Activated CD4-positive, alpha-beta T cell treated with anti-CD3 and anti-CD28 coated beads, Interleukin-2, amount 50 U/mL, for 24 hours (primary cell): Measurements from ENCODE around the gene TOR4A.
"Not testable (repeated sequence)": the region's sequence is repeated elsewhere in the genome, so short reads cannot be mapped to it uniquely, and the experiment has no call there.

Experiments used
- DNase-seq, 2 donors: peaks; one replicate each; pipeline ENCODE4 v3.0.0-alpha.2; 2020; ENCODE audit warnings: low read depth in 1 of 2, low spot score in 1 of 2

TOR4A gene

DNA sequence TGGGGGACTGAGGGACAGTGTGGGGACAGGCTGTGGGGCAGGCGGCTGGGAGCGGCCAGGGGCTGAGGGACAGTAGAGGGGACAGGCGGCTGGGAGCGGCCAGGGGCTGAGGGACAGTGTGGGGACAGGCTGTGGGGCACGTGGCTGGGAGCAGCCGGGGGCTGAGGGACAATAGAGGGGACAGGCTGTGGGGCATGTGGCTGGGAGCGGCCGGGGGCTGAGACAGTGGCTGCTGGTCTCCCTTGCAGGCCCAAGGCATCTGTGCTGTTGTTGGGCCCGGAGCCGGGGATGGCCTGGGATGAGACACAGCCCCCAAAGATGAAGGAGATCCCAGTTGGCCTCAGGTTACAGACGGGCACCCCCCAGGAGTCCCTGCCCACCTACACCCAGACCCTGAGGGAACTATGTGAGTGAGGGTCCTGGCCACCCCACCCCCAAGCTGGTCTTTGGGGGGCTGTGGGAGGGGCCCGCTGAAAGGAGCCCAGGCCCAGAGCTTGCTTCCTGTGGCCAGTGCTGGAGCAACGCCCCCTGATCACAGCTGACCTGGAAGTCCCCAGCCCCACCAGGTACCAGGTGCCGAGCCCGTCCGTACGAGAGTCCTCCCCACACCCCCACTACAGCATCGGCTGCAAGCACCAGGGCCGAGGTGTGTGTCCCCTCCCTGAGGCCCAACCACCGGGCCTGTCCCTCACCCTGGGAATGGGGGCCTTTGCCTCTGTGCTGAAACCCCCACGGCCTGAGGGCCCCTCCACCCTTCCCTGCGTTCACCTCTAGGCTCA is 25.8 kb upstream of the TOR4A start:
- no peak for DNase-seq

DNA sequence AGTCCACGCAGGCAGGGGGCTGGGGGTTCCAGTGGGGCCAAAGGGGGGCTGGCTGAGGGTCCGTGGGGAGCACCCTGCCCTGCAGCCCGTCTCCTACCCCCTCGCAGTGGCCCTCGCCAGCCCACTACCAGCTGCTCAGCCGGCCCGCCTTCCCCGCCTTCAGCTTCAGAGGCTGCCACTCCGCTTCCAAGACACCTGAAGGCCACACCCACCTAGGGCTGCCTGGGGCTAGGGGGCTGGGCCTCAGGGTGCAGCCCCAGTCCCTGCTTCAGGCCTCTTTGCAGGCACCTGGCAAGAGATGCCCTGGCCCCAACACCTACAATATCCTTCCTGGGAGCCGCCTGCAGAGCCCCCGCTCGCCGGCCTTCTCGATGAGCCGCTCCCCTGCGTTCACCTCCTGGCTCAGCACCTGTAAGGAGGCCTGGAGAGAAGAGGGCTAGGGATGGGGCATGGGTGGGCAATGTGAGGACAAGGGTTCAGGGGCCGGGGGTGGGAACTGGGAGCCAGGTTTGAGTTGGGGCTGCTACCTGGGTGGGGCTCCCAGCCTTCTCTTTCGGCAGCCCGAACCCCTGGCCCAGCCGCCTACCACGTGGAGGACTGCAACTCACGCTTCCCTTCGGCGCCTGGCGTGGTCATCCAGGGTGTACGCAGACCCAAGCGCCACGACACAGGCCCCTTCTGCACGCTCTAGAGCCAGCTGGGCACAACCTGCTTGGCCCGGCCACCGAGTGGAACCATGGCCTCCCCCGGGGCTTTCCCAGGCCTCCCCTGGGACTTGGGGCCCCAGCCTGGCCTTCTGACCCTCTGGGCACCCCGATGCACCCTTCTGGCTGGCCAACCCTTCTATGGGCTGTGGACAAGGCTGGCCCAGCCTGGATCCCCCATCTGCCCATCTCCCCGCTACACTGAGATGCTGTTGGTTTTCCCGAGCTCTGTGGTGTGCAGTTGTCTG is 24.7 kb upstream of the TOR4A start:
- DNase-seq = no peak

DNA sequence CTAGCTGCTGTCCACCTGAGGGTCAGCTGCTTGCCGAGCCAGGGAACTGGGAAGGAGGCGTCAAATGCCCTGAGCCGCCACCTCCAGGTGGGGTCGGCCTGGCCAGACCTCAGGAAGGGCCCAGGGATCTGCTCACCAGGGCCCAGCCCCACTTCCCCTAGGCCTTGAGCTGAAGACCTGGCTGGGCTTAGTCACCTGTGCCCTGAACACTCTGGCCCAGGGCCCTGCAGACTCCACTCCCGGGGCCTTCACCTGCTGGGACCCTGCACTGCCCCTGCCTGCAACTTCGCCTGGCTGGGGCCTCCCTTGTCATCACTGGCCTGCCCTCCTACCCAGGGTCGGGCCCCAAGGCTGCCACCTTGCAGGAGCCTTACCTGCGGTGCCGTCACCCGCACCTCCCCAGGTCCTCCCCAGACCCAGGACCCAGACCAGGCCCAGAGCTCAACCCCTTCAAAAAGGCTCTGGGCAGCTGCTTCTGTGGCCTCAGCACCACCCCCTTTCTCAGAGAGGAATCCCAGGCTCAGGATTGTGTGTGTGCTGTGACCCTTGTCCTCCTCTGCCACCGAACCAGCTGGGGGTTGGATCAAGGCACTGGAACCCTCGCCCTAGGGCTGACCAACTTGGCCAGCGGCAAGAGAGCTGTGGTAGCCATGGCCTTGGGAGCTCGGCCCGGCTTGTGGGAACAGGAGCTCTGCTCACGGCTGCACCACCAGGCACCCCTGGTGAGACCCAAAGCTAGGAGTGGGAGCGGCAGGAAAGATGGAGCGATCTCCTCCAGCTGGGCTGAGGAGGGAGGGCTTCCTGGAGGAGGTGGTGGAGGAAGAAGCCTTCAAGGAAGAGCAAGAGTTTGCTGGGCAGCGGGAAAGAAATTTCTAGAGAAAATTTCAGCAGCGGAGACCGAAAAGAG is 23.6 kb upstream of the TOR4A start:
- DNase-seq = no peak

DNA sequence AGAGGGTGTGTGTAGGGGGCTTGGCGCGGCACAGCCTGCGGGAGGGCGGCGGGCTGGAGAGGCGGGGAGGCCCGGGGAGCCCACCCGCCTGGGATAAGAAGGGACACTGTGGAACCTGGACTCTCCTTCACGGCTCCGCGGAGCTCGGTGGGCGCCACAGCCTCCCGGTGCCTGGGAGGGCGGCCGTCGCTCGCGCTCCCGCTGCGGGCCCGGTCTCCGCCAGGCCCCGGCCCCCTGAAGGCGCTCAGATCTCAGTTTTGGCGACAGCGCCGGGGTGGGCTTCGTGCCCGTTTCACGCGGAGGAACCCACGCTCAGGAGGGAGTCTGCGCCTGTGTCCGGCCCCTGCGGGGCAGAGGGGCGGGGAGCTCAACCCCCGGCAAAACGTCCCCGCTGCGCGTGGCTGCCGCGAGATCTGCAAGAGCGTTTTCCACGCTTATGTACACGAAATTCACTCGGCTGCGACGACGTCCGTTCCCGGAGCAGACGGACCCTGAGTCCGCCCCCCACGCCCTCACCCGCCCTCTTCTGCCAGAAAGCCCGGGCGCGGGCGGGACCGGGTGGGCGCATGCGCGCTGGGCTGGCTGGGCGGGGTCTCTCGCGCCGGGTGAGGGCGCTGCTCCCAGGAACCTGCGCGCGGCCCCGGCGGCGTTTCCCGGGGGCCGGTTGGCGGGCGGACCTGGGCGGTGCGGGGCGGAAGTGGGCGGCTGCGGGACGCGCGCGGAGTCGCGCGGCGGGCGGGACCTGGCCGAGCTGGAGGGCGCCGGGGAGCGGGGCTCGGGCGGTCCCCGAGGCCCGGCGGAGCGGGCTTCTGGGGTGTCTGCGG is 22.7 kb upstream of the TOR4A start, which contains the start of gene NELFB:
TSS of gene NELFB (plus strand) at position 704 of the 824 bp plus-strand sequence.
- DNase-seq = peak; percentile 93 to 94

DNA sequence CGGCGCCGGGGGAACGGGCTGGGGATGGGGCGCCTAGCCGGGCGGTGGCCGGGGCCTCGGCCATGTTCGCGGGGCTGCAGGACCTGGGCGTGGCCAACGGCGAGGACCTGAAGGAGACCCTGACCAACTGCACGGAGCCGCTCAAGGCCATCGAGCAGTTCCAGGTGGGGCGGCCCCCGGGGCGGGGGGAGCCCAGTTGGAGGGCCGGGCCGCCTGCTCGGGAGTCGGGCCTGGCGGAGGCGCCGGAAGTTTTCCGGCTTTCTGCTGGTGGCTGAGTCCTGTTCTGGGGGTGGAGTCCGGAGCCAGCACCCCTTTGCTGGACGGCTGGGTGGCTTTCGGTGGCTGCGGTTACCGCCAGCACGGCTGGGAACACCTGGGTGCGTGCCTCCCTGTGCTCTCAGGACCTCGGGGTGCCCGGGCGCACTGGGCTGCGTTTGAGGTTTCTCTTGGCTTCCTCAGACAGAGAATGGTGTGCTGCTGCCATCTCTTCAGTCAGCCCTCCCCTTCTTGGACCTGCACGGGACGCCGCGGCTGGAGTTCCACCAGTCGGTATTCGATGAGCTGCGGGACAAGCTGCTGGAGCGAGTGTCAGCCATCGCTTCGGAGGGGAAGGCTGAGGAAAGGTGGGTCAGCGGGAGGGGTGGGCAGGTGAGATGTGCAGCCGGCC is 21.9 kb upstream of the TOR4A start:
- no peak for DNase-seq

DNA sequence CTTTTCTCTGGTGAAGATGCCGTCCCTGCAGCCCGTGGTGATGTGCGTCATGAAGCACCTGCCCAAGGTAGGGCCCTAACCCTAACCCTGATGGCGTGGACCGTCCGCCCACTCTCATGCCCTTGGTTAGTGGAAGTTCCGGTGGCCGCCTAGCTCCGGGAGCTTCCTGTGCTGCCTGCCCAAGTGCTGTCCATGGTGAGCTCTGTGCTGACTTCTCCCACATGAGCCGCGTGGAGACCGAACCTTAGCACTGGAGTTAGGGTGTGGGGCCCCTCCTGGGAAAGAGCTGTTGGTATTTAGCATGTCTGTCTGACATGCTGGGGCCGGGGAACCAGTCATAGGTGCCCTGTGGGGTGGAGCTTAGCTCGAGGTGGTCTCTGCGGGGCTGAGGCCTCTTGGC is 21.2 kb upstream of the TOR4A start:
- no peak for DNase-seq

DNA sequence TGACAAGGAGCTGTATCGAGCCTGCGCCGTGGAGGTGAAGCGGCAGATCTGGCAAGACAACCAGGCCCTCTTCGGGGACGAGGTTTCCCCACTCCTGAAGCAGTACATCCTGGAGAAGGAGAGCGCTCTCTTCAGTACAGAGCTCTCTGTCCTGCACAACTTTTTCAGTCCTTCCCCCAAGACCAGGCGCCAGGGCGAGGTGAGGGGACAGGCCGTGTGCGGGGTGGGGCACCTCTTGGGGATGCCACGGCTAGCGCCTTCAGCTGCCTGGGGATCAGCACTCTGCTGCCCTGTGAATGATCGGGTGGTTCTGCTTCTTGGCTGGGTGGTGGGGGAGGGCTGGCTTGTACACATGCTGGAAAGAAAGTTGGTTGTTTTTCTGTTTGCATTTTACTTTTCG is 20.7 kb upstream of the TOR4A start:
- DNase-seq = no peak

DNA sequence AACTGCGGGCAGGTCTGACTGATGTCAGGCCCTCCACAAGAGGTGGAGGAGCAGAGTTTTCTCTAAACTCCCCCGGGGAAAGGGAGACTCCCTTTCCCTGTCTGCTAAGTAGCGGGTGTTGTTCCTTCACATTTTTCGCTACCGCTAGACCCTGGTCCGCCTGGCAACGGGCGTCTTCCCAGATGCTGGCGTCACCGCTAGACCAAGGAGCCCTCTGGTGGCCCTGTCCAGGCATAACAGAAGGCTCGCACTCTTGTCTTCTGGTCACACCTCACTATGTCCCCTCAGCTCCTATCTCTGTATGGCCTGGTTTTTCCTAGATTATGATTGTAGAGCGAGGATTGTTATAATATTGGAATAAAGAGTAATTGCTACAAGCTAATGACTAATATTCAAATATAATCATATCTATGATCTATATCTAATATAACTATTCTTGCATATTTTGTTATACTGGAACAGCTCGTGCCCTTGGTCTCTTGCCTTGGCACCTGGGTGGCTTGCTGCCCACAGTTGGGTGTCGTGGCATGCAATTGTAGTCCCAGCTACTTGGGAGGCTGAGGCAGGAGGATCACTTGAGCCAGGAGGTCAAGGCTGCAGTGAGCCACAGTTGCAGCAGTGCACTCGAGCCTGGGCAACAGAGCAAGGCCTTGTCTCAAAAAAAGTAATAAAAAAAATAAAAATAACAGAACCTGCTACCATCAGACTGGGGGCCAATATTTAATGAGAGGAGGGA is 15.2 kb upstream of the TOR4A start:
- DNase-seq = not testable (repeated sequence)

DNA sequence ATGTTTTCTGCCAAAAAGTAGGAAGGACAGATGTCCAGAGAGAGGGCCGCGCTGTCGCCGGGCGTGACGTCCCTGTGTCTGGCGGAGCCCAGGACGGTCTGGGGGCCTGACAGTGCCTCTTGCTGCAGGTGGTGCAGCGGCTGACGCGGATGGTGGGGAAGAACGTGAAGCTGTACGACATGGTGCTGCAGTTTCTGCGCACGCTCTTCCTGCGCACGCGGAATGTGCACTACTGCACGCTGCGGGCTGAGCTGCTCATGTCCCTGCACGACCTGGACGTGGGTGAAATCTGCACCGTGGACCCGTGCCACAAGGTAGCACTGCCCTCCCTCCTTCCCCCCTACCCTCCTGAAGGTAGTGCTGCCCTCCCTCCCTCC is 14.6 kb upstream of the TOR4A start:
- DNase-seq = no peak

DNA sequence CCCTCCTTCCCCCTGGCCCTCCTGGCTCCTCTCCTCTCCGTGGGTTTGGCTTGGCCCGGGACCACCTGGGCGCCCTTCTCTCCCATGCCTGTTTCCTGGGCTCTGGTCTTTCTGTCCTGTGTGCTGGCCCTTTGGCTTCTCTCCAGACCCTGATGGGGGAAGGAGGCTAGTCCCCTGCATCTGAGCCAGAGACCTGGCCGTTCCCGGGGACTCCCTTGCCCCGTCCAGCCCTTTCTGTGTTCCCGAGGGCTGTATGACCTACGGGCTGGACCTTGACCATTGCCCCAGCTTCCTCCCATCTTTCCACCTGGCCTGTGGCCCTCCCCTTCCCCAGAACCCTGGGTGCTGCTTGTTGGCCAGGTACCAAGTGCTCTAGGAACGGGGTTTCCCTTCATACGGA is 14.0 kb upstream of the TOR4A start:
- no peak for DNase-seq

DNA sequence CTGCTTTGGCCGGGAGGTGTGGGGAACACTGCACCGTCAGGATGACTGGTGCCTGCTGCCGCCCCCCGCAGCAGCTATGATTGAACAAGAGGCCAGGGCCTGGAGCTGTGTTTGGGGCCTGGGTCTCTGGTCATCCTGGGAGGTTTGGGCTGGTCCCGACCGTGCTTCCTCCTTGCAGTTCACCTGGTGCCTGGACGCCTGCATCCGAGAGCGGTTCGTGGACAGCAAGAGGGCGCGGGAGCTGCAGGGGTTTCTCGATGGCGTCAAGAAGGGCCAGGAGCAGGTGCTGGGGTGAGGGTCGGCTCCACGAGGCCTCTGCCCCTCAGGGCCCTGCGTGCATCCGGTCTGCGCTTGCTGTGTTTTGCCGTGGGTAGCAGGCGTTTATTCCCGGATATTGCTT is 13.5 kb upstream of the TOR4A start:
- no peak for DNase-seq

DNA sequence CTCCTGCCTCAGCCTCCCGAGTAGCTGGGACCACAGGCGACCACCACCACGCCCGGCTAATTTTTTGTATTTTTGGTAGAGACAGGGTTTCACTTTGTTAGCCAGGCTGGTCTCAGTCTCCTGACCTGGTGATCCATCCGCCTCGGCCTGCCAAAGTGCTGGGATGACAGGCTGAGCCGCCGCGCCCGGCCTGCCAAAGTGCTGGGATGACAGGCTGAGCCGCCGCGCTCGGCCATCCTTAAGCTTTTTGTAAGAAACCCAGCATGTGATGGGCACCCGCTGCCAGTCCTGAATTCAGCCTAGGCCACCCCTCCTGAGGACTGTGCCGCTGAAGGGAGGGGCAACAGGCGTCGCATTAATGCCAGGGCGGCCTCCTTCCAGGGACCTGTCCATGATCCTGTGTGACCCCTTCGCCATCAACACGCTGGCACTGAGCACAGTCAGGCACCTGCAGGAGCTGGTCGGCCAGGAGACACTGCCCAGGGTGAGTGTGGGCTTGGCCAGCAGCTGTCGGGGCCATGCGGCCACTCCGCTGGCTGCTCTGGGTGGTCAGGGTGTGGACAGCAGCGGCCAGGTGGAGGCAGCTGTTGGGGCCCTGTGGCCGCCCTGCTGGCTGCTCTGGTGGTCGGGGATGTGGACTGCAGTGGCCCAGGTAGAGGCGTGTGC is 11.9 kb upstream of the TOR4A start:
- no peak for DNase-seq

DNA sequence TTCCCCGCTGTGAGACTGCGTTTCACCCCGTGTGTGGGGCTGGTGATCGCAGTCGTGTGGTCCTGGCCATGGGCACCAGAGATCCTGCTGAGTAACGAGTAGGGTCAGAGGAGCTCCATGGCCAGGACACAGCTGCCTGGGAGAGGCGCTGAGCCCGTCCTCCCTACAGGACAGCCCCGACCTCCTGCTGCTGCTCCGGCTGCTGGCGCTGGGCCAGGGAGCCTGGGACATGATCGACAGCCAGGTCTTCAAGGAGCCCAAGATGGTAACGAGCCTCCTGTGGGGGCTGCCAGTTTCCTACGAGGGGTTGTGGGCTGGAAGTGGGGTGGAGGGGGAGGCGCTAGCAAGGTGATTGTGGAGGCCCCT is 11.4 kb upstream of the TOR4A start:
- DNase-seq = no peak

DNA sequence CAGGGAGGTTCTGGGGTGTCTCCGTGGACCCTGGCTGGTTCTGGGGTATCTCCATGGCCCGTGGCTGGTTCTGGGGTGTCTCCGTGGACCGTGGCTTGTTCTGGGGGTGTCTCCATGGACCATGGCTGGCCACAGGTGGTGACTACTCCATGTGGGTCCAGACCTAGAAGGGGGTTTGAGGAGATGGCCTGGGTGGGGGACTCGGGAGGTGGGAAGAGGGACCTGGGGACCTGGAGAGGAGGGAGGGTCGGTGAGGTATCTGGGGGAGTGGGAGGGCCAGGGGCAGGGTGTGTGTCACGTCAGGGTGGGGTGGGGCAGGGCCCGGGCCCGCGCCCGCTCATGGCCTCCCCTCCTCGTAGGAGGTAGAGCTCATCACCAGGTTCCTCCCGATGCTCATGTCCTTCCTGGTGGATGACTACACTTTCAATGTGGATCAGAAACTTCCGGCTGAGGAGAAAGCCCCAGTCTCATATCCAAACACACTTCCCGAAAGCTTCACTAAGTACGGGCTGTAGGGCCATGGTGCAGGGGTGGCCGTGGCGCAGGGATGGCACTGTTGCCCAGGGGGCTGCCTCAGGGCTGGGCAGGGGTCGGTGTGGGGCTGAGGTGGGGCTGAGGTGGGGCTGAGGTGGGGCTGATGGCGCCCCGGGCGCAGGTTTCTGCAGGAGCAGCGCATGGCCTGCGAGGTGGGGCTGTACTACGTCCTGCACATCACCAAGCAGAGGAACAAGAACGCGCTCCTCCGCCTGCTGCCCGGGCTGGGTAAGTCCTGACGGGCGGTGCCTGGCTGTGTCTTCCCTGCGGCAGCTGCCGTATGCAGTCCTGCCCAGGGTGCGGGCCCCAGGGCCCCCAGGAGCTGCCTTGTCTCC is 10.7 kb upstream of the TOR4A start:
- no peak for DNase-seq

DNA sequence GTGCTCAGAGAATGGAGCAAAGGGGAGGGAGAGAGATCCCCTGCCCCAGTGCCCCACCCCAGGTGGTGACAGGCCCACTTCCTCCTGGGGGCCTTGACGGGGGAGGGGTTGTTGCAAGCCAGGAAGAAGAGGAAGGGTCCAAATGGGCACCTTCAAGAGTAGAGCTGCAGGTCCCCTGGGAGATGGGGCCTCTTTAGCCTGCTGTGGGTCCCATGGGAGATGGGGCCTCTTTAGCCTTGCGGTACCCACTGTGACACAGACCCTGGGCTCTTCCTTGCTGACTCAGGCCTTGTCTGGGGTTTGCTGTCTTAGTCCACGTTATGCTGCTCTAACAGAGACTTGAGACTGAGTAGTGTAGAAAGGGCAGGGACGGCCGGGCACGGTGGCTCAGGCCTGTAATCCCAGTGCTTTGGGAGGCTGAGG is 9.6 kb upstream of the TOR4A start:
- DNase-seq = no peak

DNA sequence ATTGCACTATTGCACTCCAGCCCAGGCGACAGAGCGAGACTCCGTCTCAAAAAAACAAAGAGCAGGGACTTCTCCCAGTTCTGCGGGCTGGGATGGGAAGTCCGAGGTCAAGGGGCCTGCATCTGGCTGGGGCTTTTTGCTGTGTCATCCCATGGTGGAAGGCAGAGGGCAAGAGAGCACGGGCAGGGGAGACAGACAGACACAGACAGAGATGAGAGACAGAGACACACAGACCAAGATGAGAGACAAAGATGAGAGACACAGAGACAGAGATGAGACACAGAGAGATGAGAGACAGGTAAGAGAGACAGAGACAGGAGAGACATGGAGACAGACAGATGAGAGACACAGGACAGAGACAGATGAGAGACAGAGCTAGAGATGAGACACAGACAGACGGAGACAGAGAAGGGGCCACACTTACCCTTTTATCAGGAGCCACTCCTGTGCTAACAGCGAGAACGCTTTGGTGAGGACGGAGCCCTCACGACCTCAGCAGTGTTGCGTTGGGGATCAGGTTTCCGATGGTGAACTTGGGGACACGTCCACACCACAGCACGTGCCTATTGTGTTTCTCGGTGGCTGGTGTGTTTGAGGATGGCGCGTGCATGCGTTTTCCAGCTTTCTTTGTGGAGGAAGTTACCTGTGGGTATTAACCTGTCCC is 8.9 kb upstream of the TOR4A start:
- no peak for DNase-seq

DNA sequence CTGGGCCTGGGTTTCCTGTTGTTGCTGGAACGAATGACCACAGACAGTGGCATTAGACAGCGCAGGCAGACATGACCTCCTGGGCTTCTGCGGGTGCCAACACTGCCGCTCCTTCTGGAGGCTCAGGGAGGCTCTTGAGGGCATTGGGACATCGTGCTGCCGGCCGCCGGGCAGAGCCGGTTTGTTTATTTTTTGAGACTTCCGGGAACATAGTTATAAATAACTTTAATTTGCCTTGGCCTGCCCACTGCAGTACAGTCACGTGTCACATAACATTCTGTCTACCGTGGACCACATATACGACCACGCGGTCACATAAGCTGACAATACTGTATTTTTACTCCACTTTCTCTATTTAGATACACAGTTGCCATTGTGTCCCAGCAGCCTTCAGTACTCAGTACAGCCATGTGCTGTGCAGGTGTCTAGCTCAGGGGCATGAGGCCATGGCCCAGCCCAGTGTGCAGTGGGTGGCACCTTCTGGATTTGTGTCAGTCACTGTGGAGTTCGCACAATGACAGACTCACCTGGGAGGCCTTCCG is 8.2 kb upstream of the TOR4A start:
- no peak for DNase-seq
